Measurements from ENCODE around the gene LYL1.

Gene LYL1

GRCh38 chr19:13068085-13068846 lies 34.4 kb downstream of the LYL1 start:
- H3K27ac Mint-ChIP-seq (ENCODE audit: low read depth): no peak overlapping the region
- H3K4me3 Mint-ChIP-seq: no peak overlapping the region
- H3K9me3 Mint-ChIP-seq: no peaks in the 10 kb centered on the region
- peaks cover 2% of the 10 kb centered on the region for H3K36me3 Mint-ChIP-seq (ENCODE audit: insufficient read depth)
- peaks cover 7% of the 10 kb centered on the region for H3K27me3 Mint-ChIP-seq
- no peaks in the 10 kb centered on the region for H3K4me1 Mint-ChIP-seq
- no peak for DNase-seq (ENCODE audit: low spot score in 2 of 2)
- ATAC-seq (replicated peaks; ENCODE audit: extremely low read depth, poor library complexity, severe bottlenecking): no peak

GRCh38 chr19:13066933-13067807 lies 35.5 kb downstream of the LYL1 start:
- Mint-ChIP-seq H3K4me1 (no peaks in the 10 kb centered on the region), H3K27ac (ENCODE audit: low read depth) (no peak overlapping the region), H3K4me3 (no peak overlapping the region), H3K9me3 (no peaks in the 10 kb centered on the region), H3K27me3 (peaks cover 13% of the 10 kb centered on the region), H3K36me3 (ENCODE audit: insufficient read depth) (peaks cover 2% of the 10 kb centered on the region)
- ATAC-seq (replicated peaks; ENCODE audit: extremely low read depth, poor library complexity, severe bottlenecking) (no peak), DNase-seq (ENCODE audit: low spot score in 2 of 2) (no peak)

- ATAC-seq (replicated peaks; ENCODE audit: extremely low read depth, poor library complexity, severe bottlenecking): no peak
- Mint-ChIP-seq H3K4me3 (no peak overlapping the region), H3K36me3 (ENCODE audit: insufficient read depth) (peaks cover 2% of the 10 kb centered on the region), H3K4me1 (peaks cover 3% of the 10 kb centered on the region), H3K27ac (ENCODE audit: low read depth) (no peak overlapping the region), H3K9me3 (no peaks in the 10 kb centered on the region), H3K27me3 (peaks cover 13% of the 10 kb centered on the region)
- no peak for DNase-seq (ENCODE audit: low spot score in 2 of 2)
Measured at GRCh38 chr19:13066226-13066625, 36.4 kb downstream of the LYL1 start.

- no peak for ATAC-seq (replicated peaks; ENCODE audit: extremely low read depth, poor library complexity, severe bottlenecking)
- no peak overlapping the region for H3K27ac Mint-ChIP-seq (ENCODE audit: low read depth)
- no peaks in the 10 kb centered on the region for H3K36me3 Mint-ChIP-seq (ENCODE audit: insufficient read depth)
- H3K4me1 Mint-ChIP-seq: peaks cover 11% of the 10 kb centered on the region
- H3K4me3 Mint-ChIP-seq: no peak overlapping the region
- no peak for DNase-seq (ENCODE audit: low spot score in 2 of 2)
- H3K9me3 Mint-ChIP-seq: no peaks in the 10 kb centered on the region
- peaks cover 13% of the 10 kb centered on the region for H3K27me3 Mint-ChIP-seq
Measured at GRCh38 chr19:13064092-13064489, 38.6 kb downstream of the LYL1 start.

GRCh38 chr19:13063461-13064091 lies 39.1 kb downstream of the LYL1 start:
- Mint-ChIP-seq H3K27me3 (peaks cover 13% of the 10 kb centered on the region), H3K4me3 (no peak overlapping the region), H3K9me3 (no peaks in the 10 kb centered on the region), H3K27ac (ENCODE audit: low read depth) (peak overlapping the region; percentile 64), H3K36me3 (ENCODE audit: insufficient read depth) (no peaks in the 10 kb centered on the region), H3K4me1 (peaks cover 11% of the 10 kb centered on the region)
- ATAC-seq (replicated peaks; ENCODE audit: extremely low read depth, poor library complexity, severe bottlenecking): no peak
- no peak for DNase-seq (ENCODE audit: low spot score in 2 of 2)

- Mint-ChIP-seq H3K4me1 (peaks cover 11% of the 10 kb centered on the region), H3K27me3 (peaks cover 13% of the 10 kb centered on the region), H3K9me3 (no peaks in the 10 kb centered on the region), H3K36me3 (ENCODE audit: insufficient read depth) (no peaks in the 10 kb centered on the region), H3K27ac (ENCODE audit: low read depth) (no peak overlapping the region), H3K4me3 (no peak overlapping the region)
- no peak for ATAC-seq (replicated peaks; ENCODE audit: extremely low read depth, poor library complexity, severe bottlenecking)
- DNase-seq (ENCODE audit: low spot score in 2 of 2): no peak
Measured at GRCh38 chr19:13062317-13062716, 40.3 kb downstream of the LYL1 start.

GRCh38 chr19:13060964-13061927 lies 41.4 kb downstream of the LYL1 start:
- no peaks in the 10 kb centered on the region for H3K36me3 Mint-ChIP-seq (ENCODE audit: insufficient read depth)
- H3K27ac Mint-ChIP-seq (ENCODE audit: low read depth): no peak overlapping the region
- H3K4me1 Mint-ChIP-seq: peaks cover 11% of the 10 kb centered on the region
- peak; percentile 61 to 77 for DNase-seq (ENCODE audit: low spot score in 2 of 2)
- no peaks in the 10 kb centered on the region for H3K9me3 Mint-ChIP-seq
- peak; percentile 94 for ATAC-seq (replicated peaks; ENCODE audit: extremely low read depth, poor library complexity, severe bottlenecking)
- peaks cover 13% of the 10 kb centered on the region for H3K27me3 Mint-ChIP-seq
- peak overlapping the region; percentile 76 for H3K4me3 Mint-ChIP-seq

- no peaks in the 10 kb centered on the region for H3K36me3 Mint-ChIP-seq (ENCODE audit: insufficient read depth)
- no peaks in the 10 kb centered on the region for H3K9me3 Mint-ChIP-seq
- peaks cover 11% of the 10 kb centered on the region for H3K4me1 Mint-ChIP-seq
- H3K27me3 Mint-ChIP-seq: peaks cover 13% of the 10 kb centered on the region
- no peak overlapping the region for H3K27ac Mint-ChIP-seq (ENCODE audit: low read depth)
- ATAC-seq (replicated peaks; ENCODE audit: extremely low read depth, poor library complexity, severe bottlenecking) (no peak), DNase-seq (ENCODE audit: low spot score in 2 of 2) (no peak)
- peak overlapping the region; percentile 76 for H3K4me3 Mint-ChIP-seq
Measured at GRCh38 chr19:13060233-13060963, 42.3 kb downstream of the LYL1 start.

- no peak for ATAC-seq (replicated peaks; ENCODE audit: extremely low read depth, poor library complexity, severe bottlenecking)
- H3K36me3 Mint-ChIP-seq (ENCODE audit: insufficient read depth): no peaks in the 10 kb centered on the region
- DNase-seq (ENCODE audit: low spot score in 2 of 2): no peak
- no peak overlapping the region for H3K4me3 Mint-ChIP-seq
- peaks cover 13% of the 10 kb centered on the region for H3K27me3 Mint-ChIP-seq
- H3K9me3 Mint-ChIP-seq: no peaks in the 10 kb centered on the region
- peaks cover 11% of the 10 kb centered on the region for H3K4me1 Mint-ChIP-seq
- no peak overlapping the region for H3K27ac Mint-ChIP-seq (ENCODE audit: low read depth)
Measured at GRCh38 chr19:13058951-13059660, 43.6 kb downstream of the LYL1 start.

- ATAC-seq (replicated peaks; ENCODE audit: extremely low read depth, poor library complexity, severe bottlenecking) (no peak), DNase-seq (ENCODE audit: low spot score in 2 of 2) (no peak)
- no peak overlapping the region for H3K4me3 Mint-ChIP-seq
- no peaks in the 10 kb centered on the region for H3K36me3 Mint-ChIP-seq (ENCODE audit: insufficient read depth)
- H3K27me3 Mint-ChIP-seq: peaks cover under 1% of the 10 kb centered on the region
- H3K27ac Mint-ChIP-seq (ENCODE audit: low read depth): no peak overlapping the region
- H3K4me1 Mint-ChIP-seq: peaks cover 11% of the 10 kb centered on the region
- H3K9me3 Mint-ChIP-seq: no peaks in the 10 kb centered on the region
Measured at GRCh38 chr19:13057744-13058143, 44.9 kb downstream of the LYL1 start.

GRCh38 chr19:13057147-13057572 lies 45.5 kb downstream of the LYL1 start:
- DNase-seq (ENCODE audit: low spot score in 2 of 2): no peak
- no peak for ATAC-seq (replicated peaks; ENCODE audit: extremely low read depth, poor library complexity, severe bottlenecking)
- no peaks in the 10 kb centered on the region for H3K36me3 Mint-ChIP-seq (ENCODE audit: insufficient read depth)
- H3K27me3 Mint-ChIP-seq: peaks cover 2% of the 10 kb centered on the region
- H3K4me3 Mint-ChIP-seq: no peak overlapping the region
- H3K4me1 Mint-ChIP-seq: peaks cover 11% of the 10 kb centered on the region
- H3K27ac Mint-ChIP-seq (ENCODE audit: low read depth): no peak overlapping the region
- no peaks in the 10 kb centered on the region for H3K9me3 Mint-ChIP-seq
